ENCODE measurements around the gene PTPRG.

- TF ChIP-seq CTCF (conservative IDR thresholded peaks at IDR 0.05; ENCODE audit: low read length), result no peak
- no peak for TF ChIP-seq EZH2phosphoT487 (IDR thresholded peaks at IDR 0.05; ENCODE audit: borderline replicate concordance, low read depth, low read length)
These were observed 158.1 kb downstream of the PTPRG start for GRCh38 chr3:61719278-61719977.
